Measurements from ENCODE around the gene FHIP1B.

GRCh38 chr11:6237266-6237665 is 2.8 kb upstream of the FHIP1B start:
- TF ChIP-seq POLR2A (IDR thresholded peaks at IDR 0.05; ENCODE audit: low read depth, low read length) (no peak), CTCF (conservative IDR thresholded peaks at IDR 0.05; ENCODE audit: low read depth, low read length) (no peak), CEBPB (IDR thresholded peaks at IDR 0.05; ENCODE audit: low read depth, low read length) (no peak), MAZ (IDR thresholded peaks at IDR 0.05; ENCODE audit: borderline replicate concordance, low read depth, low read length) (no peak), SMC3 (IDR thresholded peaks at IDR 0.05; ENCODE audit: low read depth, low read length) (no peak), BHLHE40 (IDR thresholded peaks at IDR 0.05; ENCODE audit: low read depth, low read length) (no peak)
- TF ChIP-seq, protein P1, sequence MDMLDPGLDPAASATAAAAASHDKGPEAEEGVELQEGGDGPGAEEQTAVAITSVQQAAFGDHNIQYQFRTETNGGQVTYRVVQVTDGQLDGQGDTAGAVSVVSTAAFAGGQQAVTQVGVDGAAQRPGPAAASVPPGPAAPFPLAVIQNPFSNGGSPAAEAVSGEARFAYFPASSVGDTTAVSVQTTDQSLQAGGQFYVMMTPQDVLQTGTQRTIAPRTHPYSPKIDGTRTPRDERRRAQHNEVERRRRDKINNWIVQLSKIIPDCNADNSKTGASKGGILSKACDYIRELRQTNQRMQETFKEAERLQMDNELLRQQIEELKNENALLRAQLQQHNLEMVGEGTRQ (IDR thresholded peaks at IDR 0.05; ENCODE audit: low read depth, low read length), result no peak

Measured in IMR-90 (cell line).